ENCODE results near the gene SRGAP3. TPM values are rescaled to one million over a fixed set of nuclear protein-coding genes. Genes with fewer than 3 reads are reported as not detected.

Gene SRGAP3
- total RNA-seq, 1 experiment from 2014 or later = 1.3 TPM

- Histone ChIP-seq H2AFZ (ENCODE audit: low read length) (no peak overlapping the region), H3K4me2 (ENCODE audit: low read depth, low read length, poor library complexity, severe bottlenecking) (no peak overlapping the region), H3K27ac (ENCODE audit: low read length) (no peak overlapping the region), H3K4me1 (ENCODE audit: low read length) (no peaks in the 10 kb centered on the region), H3K79me2 (ENCODE audit: low read length) (no peaks in the 10 kb centered on the region), H3K9me3 (ENCODE audit: low read length) (no peaks in the 10 kb centered on the region), H3K27me3 (ENCODE audit: low read length) (no peaks in the 10 kb centered on the region), H3K9ac (ENCODE audit: low read length) (no peak overlapping the region), H3K4me3 (ENCODE audit: low read length) (no peak overlapping the region), H4K20me1 (ENCODE audit: insufficient read depth, low read depth, low read length) (no peaks in the 10 kb centered on the region), H3K36me3 (ENCODE audit: insufficient read depth, low read length) (no peaks in the 10 kb centered on the region), H3K9me2 (replicated peaks; ENCODE audit: insufficient read depth, low read length) (no peaks in the 10 kb centered on the region)
- DNase-seq = no peak
Measured at GRCh38 chr3:9047452-9048346, 201.7 kb downstream of the SRGAP3 start.

- H3K4me3 ChIP-seq (ENCODE audit: low read length) = no peak overlapping the region
- H3K36me3 ChIP-seq (ENCODE audit: insufficient read depth, low read length) = no peaks in the 10 kb centered on the region
- no peaks in the 10 kb centered on the region for H3K9me2 ChIP-seq (replicated peaks; ENCODE audit: insufficient read depth, low read length)
- H3K4me2 ChIP-seq (ENCODE audit: low read depth, low read length, poor library complexity, severe bottlenecking) = no peak overlapping the region
- H4K20me1 ChIP-seq (ENCODE audit: insufficient read depth, low read depth, low read length) = no peaks in the 10 kb centered on the region
- no peaks in the 10 kb centered on the region for H3K4me1 ChIP-seq (ENCODE audit: low read length)
- H3K27me3 ChIP-seq (ENCODE audit: low read length) = no peaks in the 10 kb centered on the region
- no peaks in the 10 kb centered on the region for H3K79me2 ChIP-seq (ENCODE audit: low read length)
- no peak overlapping the region for H3K27ac ChIP-seq (ENCODE audit: low read length)
- no peak overlapping the region for H2AFZ ChIP-seq (ENCODE audit: low read length)
- H3K9me3 ChIP-seq (ENCODE audit: low read length) = no peaks in the 10 kb centered on the region
- no peak for DNase-seq
- no peak overlapping the region for H3K9ac ChIP-seq (ENCODE audit: low read length)
Measured at GRCh38 chr3:9045371-9045770, 204.1 kb downstream of the SRGAP3 start.

- no peaks in the 10 kb centered on the region for H4K20me1 ChIP-seq (ENCODE audit: insufficient read depth, low read depth, low read length)
- no peak overlapping the region for H3K27ac ChIP-seq (ENCODE audit: low read length)
- H3K9me3 ChIP-seq (ENCODE audit: low read length) = no peaks in the 10 kb centered on the region
- no peaks in the 10 kb centered on the region for H3K36me3 ChIP-seq (ENCODE audit: insufficient read depth, low read length)
- no peak overlapping the region for H3K9ac ChIP-seq (ENCODE audit: low read length)
- no peaks in the 10 kb centered on the region for H3K79me2 ChIP-seq (ENCODE audit: low read length)
- H3K9me2 ChIP-seq (replicated peaks; ENCODE audit: insufficient read depth, low read length) = no peaks in the 10 kb centered on the region
- H3K4me3 ChIP-seq (ENCODE audit: low read length) = no peak overlapping the region
- no peak overlapping the region for H2AFZ ChIP-seq (ENCODE audit: low read length)
- no peak for DNase-seq
- H3K4me2 ChIP-seq (ENCODE audit: low read depth, low read length, poor library complexity, severe bottlenecking) = no peak overlapping the region
- H3K4me1 ChIP-seq (ENCODE audit: low read length) = no peaks in the 10 kb centered on the region
- no peaks in the 10 kb centered on the region for H3K27me3 ChIP-seq (ENCODE audit: low read length)
Measured at GRCh38 chr3:9043063-9043462, 206.4 kb downstream of the SRGAP3 start.

- no peaks in the 10 kb centered on the region for H3K36me3 ChIP-seq (ENCODE audit: insufficient read depth, low read length)
- no peak overlapping the region for H3K27ac ChIP-seq (ENCODE audit: low read length)
- H3K4me2 ChIP-seq (ENCODE audit: low read depth, low read length, poor library complexity, severe bottlenecking) = no peak overlapping the region
- H4K20me1 ChIP-seq (ENCODE audit: insufficient read depth, low read depth, low read length) = no peaks in the 10 kb centered on the region
- H3K9me3 ChIP-seq (ENCODE audit: low read length) = no peaks in the 10 kb centered on the region
- H3K9me2 ChIP-seq (replicated peaks; ENCODE audit: insufficient read depth, low read length) = no peaks in the 10 kb centered on the region
- DNase-seq = no peak
- H3K4me3 ChIP-seq (ENCODE audit: low read length) = no peak overlapping the region
- no peaks in the 10 kb centered on the region for H3K27me3 ChIP-seq (ENCODE audit: low read length)
- H3K4me1 ChIP-seq (ENCODE audit: low read length) = no peaks in the 10 kb centered on the region
- no peak overlapping the region for H2AFZ ChIP-seq (ENCODE audit: low read length)
- no peak overlapping the region for H3K9ac ChIP-seq (ENCODE audit: low read length)
- no peaks in the 10 kb centered on the region for H3K79me2 ChIP-seq (ENCODE audit: low read length)
Measured at GRCh38 chr3:9041626-9042025, 207.8 kb downstream of the SRGAP3 start.

GRCh38 chr3:9040996-9041395 lies 208.4 kb downstream of the SRGAP3 start:
- no peaks in the 10 kb centered on the region for H3K9me2 ChIP-seq (replicated peaks; ENCODE audit: insufficient read depth, low read length)
- no peaks in the 10 kb centered on the region for H4K20me1 ChIP-seq (ENCODE audit: insufficient read depth, low read depth, low read length)
- DNase-seq = no peak
- H3K4me3 ChIP-seq (ENCODE audit: low read length) = no peak overlapping the region
- no peak overlapping the region for H3K9ac ChIP-seq (ENCODE audit: low read length)
- no peaks in the 10 kb centered on the region for H3K4me1 ChIP-seq (ENCODE audit: low read length)
- H3K36me3 ChIP-seq (ENCODE audit: insufficient read depth, low read length) = no peaks in the 10 kb centered on the region
- H2AFZ ChIP-seq (ENCODE audit: low read length) = no peak overlapping the region
- no peaks in the 10 kb centered on the region for H3K27me3 ChIP-seq (ENCODE audit: low read length)
- no peaks in the 10 kb centered on the region for H3K9me3 ChIP-seq (ENCODE audit: low read length)
- no peak overlapping the region for H3K4me2 ChIP-seq (ENCODE audit: low read depth, low read length, poor library complexity, severe bottlenecking)
- H3K79me2 ChIP-seq (ENCODE audit: low read length) = no peaks in the 10 kb centered on the region
- H3K27ac ChIP-seq (ENCODE audit: low read length) = no peak overlapping the region

- Histone ChIP-seq H4K20me1 (ENCODE audit: insufficient read depth, low read depth, low read length) (no peaks in the 10 kb centered on the region), H3K9ac (ENCODE audit: low read length) (no peak overlapping the region), H3K9me3 (ENCODE audit: low read length) (no peaks in the 10 kb centered on the region), H3K4me1 (ENCODE audit: low read length) (no peaks in the 10 kb centered on the region), H3K9me2 (replicated peaks; ENCODE audit: insufficient read depth, low read length) (no peaks in the 10 kb centered on the region), H3K36me3 (ENCODE audit: insufficient read depth, low read length) (no peaks in the 10 kb centered on the region), H3K79me2 (ENCODE audit: low read length) (no peaks in the 10 kb centered on the region), H3K27ac (ENCODE audit: low read length) (no peak overlapping the region), H3K27me3 (ENCODE audit: low read length) (no peaks in the 10 kb centered on the region), H3K4me2 (ENCODE audit: low read depth, low read length, poor library complexity, severe bottlenecking) (no peak overlapping the region), H2AFZ (ENCODE audit: low read length) (no peak overlapping the region), H3K4me3 (ENCODE audit: low read length) (no peak overlapping the region)
- no peak for DNase-seq
Measured at GRCh38 chr3:9037144-9037711, 212.2 kb downstream of the SRGAP3 start.

GRCh38 chr3:9036404-9037131 lies 212.9 kb downstream of the SRGAP3 start:
- H3K4me3 ChIP-seq (ENCODE audit: low read length) = no peak overlapping the region
- H3K9ac ChIP-seq (ENCODE audit: low read length) = no peak overlapping the region
- no peak overlapping the region for H3K4me2 ChIP-seq (ENCODE audit: low read depth, low read length, poor library complexity, severe bottlenecking)

GRCh38 chr3:9035961-9036360 lies 213.5 kb downstream of the SRGAP3 start:
- no peaks in the 10 kb centered on the region for H3K79me2 ChIP-seq (ENCODE audit: low read length)
- DNase-seq = no peak
- H4K20me1 ChIP-seq (ENCODE audit: insufficient read depth, low read depth, low read length) = no peaks in the 10 kb centered on the region
- no peaks in the 10 kb centered on the region for H3K9me3 ChIP-seq (ENCODE audit: low read length)
- H3K9me2 ChIP-seq (replicated peaks; ENCODE audit: insufficient read depth, low read length) = no peaks in the 10 kb centered on the region
- no peak overlapping the region for H3K9ac ChIP-seq (ENCODE audit: low read length)
- no peaks in the 10 kb centered on the region for H3K36me3 ChIP-seq (ENCODE audit: insufficient read depth, low read length)
- no peak overlapping the region for H3K4me2 ChIP-seq (ENCODE audit: low read depth, low read length, poor library complexity, severe bottlenecking)
- no peak overlapping the region for H2AFZ ChIP-seq (ENCODE audit: low read length)
- no peaks in the 10 kb centered on the region for H3K4me1 ChIP-seq (ENCODE audit: low read length)
- H3K27ac ChIP-seq (ENCODE audit: low read length) = no peak overlapping the region
- H3K27me3 ChIP-seq (ENCODE audit: low read length) = no peaks in the 10 kb centered on the region
- no peak overlapping the region for H3K4me3 ChIP-seq (ENCODE audit: low read length)

More at GRCh38 chr3:9036404-9037131, 212.9 kb downstream of the SRGAP3 start:
- Histone ChIP-seq H3K27ac (ENCODE audit: low read length) (no peak overlapping the region), H3K36me3 (ENCODE audit: insufficient read depth, low read length) (no peaks in the 10 kb centered on the region), H3K27me3 (ENCODE audit: low read length) (no peaks in the 10 kb centered on the region), H3K4me1 (ENCODE audit: low read length) (no peaks in the 10 kb centered on the region), H4K20me1 (ENCODE audit: insufficient read depth, low read depth, low read length) (no peaks in the 10 kb centered on the region), H3K9me3 (ENCODE audit: low read length) (no peaks in the 10 kb centered on the region), H3K79me2 (ENCODE audit: low read length) (no peaks in the 10 kb centered on the region), H2AFZ (ENCODE audit: low read length) (no peak overlapping the region), H3K9me2 (replicated peaks; ENCODE audit: insufficient read depth, low read length) (no peaks in the 10 kb centered on the region)
- no peak for DNase-seq

Measured in Karpas-422 (cell line).